ENCODE data around the gene CBX1. TPM values are rescaled to one million over a fixed set of nuclear protein-coding genes. Genes with fewer than 3 reads are reported as not detected.

Gene CBX1
- total and polyA plus RNA-seq, 2 of the 8 experiments (the other 6 are each of a cell fraction or from before 2014, with no cell fraction given), result 38.7 to 173 TPM

- Histone ChIP-seq H2BK5ac (ENCODE audit: low read depth, low read length) (peak within 1 kb of the TSS; percentile 83; the same call in 1 of the 2 replicates), H3K36me3 (ENCODE audit: control insufficient read depth in 2 of 4, insufficient read depth in 4 of 4, low read length in 3 of 4) (no peaks in the 10 kb centered on the region), H3K79me1 (ENCODE audit: low read depth, low read length) (no peaks in the 10 kb centered on the region), H2AK5ac (ENCODE audit: low read depth, low read length) (no peak within 1 kb of the TSS), H2BK20ac (ENCODE audit: low read length) (no peak within 1 kb of the TSS), H3K4me2 (ENCODE audit: insufficient read depth in 1 of 2, low read depth in 2 of 2, low read length in 2 of 2) (peak within 1 kb of the TSS; percentile 87 to 91), H4K5ac (ENCODE audit: insufficient read length, low read depth, low read length) (peak within 1 kb of the TSS; percentile 80), H4K91ac (replicated peaks; ENCODE audit: insufficient read length, low read length) (no peak within 1 kb of the TSS), H3K79me2 (ENCODE audit: control insufficient read depth in 1 of 2, insufficient read depth in 2 of 2, low read length in 2 of 2) (peaks cover 4 to 42% of the 10 kb centered on the region in 2 experiments), H4K8ac (ENCODE audit: extremely low read depth, insufficient read depth, low read length) (peak within 1 kb of the TSS; percentile 86; the same call in 1 of the 2 replicates), H3K18ac (ENCODE audit: extremely low read depth, low read length) (peak within 1 kb of the TSS; percentile 48; the same call in 1 of the 2 replicates), H3K27ac (ENCODE audit: low read depth, low read length) (peak within 1 kb of the TSS; percentile 69), H3K27me3 (replicated peaks in 1 of 4; ENCODE audit: control insufficient read depth in 3 of 4, extremely low read depth in 1 of 4, insufficient read depth in 3 of 4, low read length in 3 of 4) (no peaks in the 10 kb centered on the region), H3K4me3 (ENCODE audit: extremely low read depth in 1 of 4, insufficient read depth in 2 of 4, low read depth in 3 of 4, low read length in 4 of 4) (peak within 1 kb of the TSS; percentile 82 to 95 (median 88)), H2BK12ac (ENCODE audit: low read depth, low read length) (no peak within 1 kb of the TSS), H2BK120ac (replicated peaks; ENCODE audit: low read depth, low read length) (no peak within 1 kb of the TSS), H3K23ac (ENCODE audit: insufficient read length) (no peak within 1 kb of the TSS), H3K9ac (replicated peaks in 1 of 4; ENCODE audit: extremely low read depth in 1 of 4, low read depth in 3 of 4, low read length in 3 of 4) (peak within 1 kb of the TSS; percentile 64 to 89 (median 75)), H2AFZ (ENCODE audit: low read length) (peak within 1 kb of the TSS; percentile 98), H3K23me2 (ENCODE audit: low read depth, low read length) (peaks cover 10% of the 10 kb centered on the region), H4K20me1 (replicated peaks in 1 of 2; ENCODE audit: control insufficient read depth in 1 of 2, insufficient read depth in 2 of 2, low read length in 2 of 2) (peaks cover under 1 to 2% of the 10 kb centered on the region in 2 experiments), H3K4ac (replicated peaks; ENCODE audit: insufficient read length, low read depth, low read length) (peak within 1 kb of the TSS; percentile 36), H2BK15ac (ENCODE audit: low read length) (peak within 1 kb of the TSS; percentile 81; the same call in 1 of the 2 replicates), H3K56ac (replicated peaks; ENCODE audit: insufficient read length, low read depth, low read length) (peak within 1 kb of the TSS; percentile 52), H3K9me3 (ENCODE audit: insufficient read depth in 2 of 2, low read depth in 1 of 2, low read length in 1 of 2) (no peaks in the 10 kb centered on the region), H3K4me1 (replicated peaks in 1 of 4; ENCODE audit: control insufficient read depth in 3 of 4, insufficient read depth in 4 of 4, low read length in 3 of 4) (no peaks in the 10 kb centered on the region; a peak in 1 of 7 replicates), H3K14ac (ENCODE audit: insufficient read length) (no peak within 1 kb of the TSS)
- DNase-seq (ENCODE audit: low read depth in 1 of 2, low spot score in 2 of 2) (peak; percentile 61 to 96), FAIRE-seq (no peak)
- CTCF ChIA-PET (ENCODE audit: partially characterized antibody), result interaction anchor here (0.9 to 6.0 kb wide), 21 partner anchors 10 to 255 kb away, joined by 3 to 33 read pairs (median 3); no protein-coding TSS in a partner anchor
- 5% methylated on average over 64 of the region's 64 CpGs; no CpG with 5 or more reads in 1 of the 2 experiments for WGBS, 2 experiments (ENCODE audit: extremely low coverage in 1 of 2, insufficient coverage in 1 of 2, insufficient read length in 1 of 2, insufficient replicate concordance in 2 of 2, low coverage in 1 of 2, low lambda C conversion rate in 2 of 2, missing lambda C conversion rate in 1 of 2)
- POLR2A ChIA-PET (ENCODE audit: partially characterized antibody), result interaction anchor here (0.9 to 4.6 kb wide), 19 partner anchors 9 to 165 kb away, joined by 3 to 36 read pairs (median 5); partner anchors contain the start of genes NFE2L1 and PNPO
- TF ChIP-seq FOSL1 (IDR thresholded peaks at IDR 0.05; ENCODE audit: insufficient read depth, low read depth, low read length), result no peak
- peak in 1 of 2 experiments; percentile 41; a peak in 1 of 3 replicates for TF ChIP-seq POLR2A (IDR thresholded peaks at IDR 0.05; ENCODE audit: control extremely low read depth in 1 of 2, low read depth in 2 of 2, low read length in 2 of 2)
- TF ChIP-seq BRCA1 (IDR thresholded peaks at IDR 0.05; ENCODE audit: low read depth, low read length), result peak; percentile 50; the same call in 1 of the 2 replicates
- peak in 1 of 2 experiments; percentile 65; a peak in 2 of 4 replicates for TF ChIP-seq SIN3A (conservative IDR thresholded peaks at IDR 0.05 in 1 of 2, IDR thresholded peaks at IDR 0.05 in 1 of 2; ENCODE audit: low read depth in 1 of 2, low read length in 2 of 2)
- TF ChIP-seq HDAC2 (IDR thresholded peaks at IDR 0.05; ENCODE audit: borderline replicate concordance in 1 of 2, low read depth in 2 of 2, low read length in 2 of 2), result 0 out of 4 replicates have a peak, but pooled peaks of 1 of the 2 experiments have one; percentile 1
- no peak for TF ChIP-seq CBX8 (IDR thresholded peaks at IDR 0.05; ENCODE audit: borderline replicate concordance, low read depth, low read length)
- TF ChIP-seq CBX5 (IDR thresholded peaks at IDR 0.05; ENCODE audit: low read depth, low read length), result no peak
- no peak for TF ChIP-seq SIX5 (IDR thresholded peaks at IDR 0.05; ENCODE audit: low read depth, low read length)
- TF ChIP-seq POLR2AphosphoS5 (IDR thresholded peaks at IDR 0.05; ENCODE audit: low read depth, low read length), result peak; percentile 45
- peak; percentile 92 for TF ChIP-seq ASH2L (IDR thresholded peaks at IDR 0.05; ENCODE audit: low read length)
These were observed 6.1 kb upstream of the CBX1 start, which contains the start of gene SNX11 for GRCh38 chr17:48107137-48108055. Gene SNX11, plus strand, starts transcription at chr17:48107766. Its CDS starts 4,278 bp downstream, at chr17:48112044.
